GM12878 (cell line): ENCODE measurements around the gene WWOX. TPM values are rescaled to one million over a fixed set of nuclear protein-coding genes. Genes with fewer than 3 reads are reported as not detected.

ENCODE experiments used
- ATAC-seq: fragments of 200-7000 bp; cut with Tn5 transposase; 3 replicates; pipeline ENCODE4 v1.9.1; 2020; ENCODE audit warnings: mild to moderate bottlenecking, moderate library complexity
- BruUV-seq: library from RNA; stranded (reverse); fragments of 400-500 nt; replicated peaks from 2 replicates; lab custom pipeline; 2021; lab: Mats Ljungman, UMichigan
- CTCF ChIA-PET: fragments of 300-600 bp; sonication (Branson Sonifier 250); formaldehyde crosslinking; extraction: SDS; loops from one replicate; lab custom pipeline; 2021; ENCODE audit warnings: inconsistent platforms; lab: Yijun Ruan, JAX
- POLR2A ChIA-PET: fragments of 350-600 bp; formaldehyde crosslinking; extraction: SDS; loops from one replicate; lab custom pipeline; 2021; ENCODE audit warnings: inconsistent platforms; lab: Charles Lee
- RAD21 ChIA-PET: fragments of 300-600 bp; sonication (Branson Sonifier 250); formaldehyde crosslinking; loops from one replicate; lab custom pipeline; 2023; ENCODE audit warnings: antibody characterized with exemption; ENCODE audit not compliant: unreplicated experiment; lab: Charles Lee
- SMC1A ChIA-PET: fragments of 300-600 bp; sonication (Branson Sonifier 250); formaldehyde crosslinking; loops from one replicate; lab custom pipeline; 2023; ENCODE audit not compliant: unreplicated experiment, uncharacterized antibody; lab: Charles Lee
- DNase-seq: peaks from one replicate; pipeline ENCODE4 v3.0.0-alpha.2; 2011; ENCODE audit warnings: low read depth, low spot score
- FAIRE-seq: peaks from 3 replicates; lab custom pipeline; 2011; peaks lifted over from hg19 to GRCh38; lab: Jason Lieb, UNC
- H2AFZ ChIP-seq: 2 replicates; pipeline ENCODE4 v1.6.0; 2011; ENCODE audit warnings: low read depth, low read length, control low read depth; ENCODE audit not compliant: control insufficient read depth
- H3K27ac ChIP-seq: 2 replicates; pipeline ENCODE4 v1.5.1; 2011; ENCODE audit warnings: control low read depth; ENCODE audit not compliant: control insufficient read depth, insufficient read depth
- H3K27me3 ChIP-seq, 2 experiments: replicated peaks in 1 of 2; 2 replicates each; pipeline versions ENCODE4 v1.6.0 to v1.6.1; 2011; ENCODE audit warnings: low read length in 1 of 2; ENCODE audit not compliant: control insufficient read depth in 2 of 2, insufficient read depth in 2 of 2
- H3K36me3 ChIP-seq, 2 experiments: 2 replicates each; pipeline ENCODE4 v1.5.1; 2011; ENCODE audit warnings: low read length in 1 of 2; ENCODE audit not compliant: control insufficient read depth in 2 of 2, insufficient read depth in 2 of 2
- H3K4me1 ChIP-seq: 2 replicates; pipeline ENCODE4 v1.6.1; 2011; ENCODE audit warnings: mild to moderate bottlenecking, low read length, moderate library complexity, mixed read lengths; ENCODE audit not compliant: control insufficient read depth, insufficient read depth
- H3K4me2 ChIP-seq: 2 replicates; pipeline ENCODE4 v1.6.0; 2011; ENCODE audit warnings: control low read depth; ENCODE audit not compliant: control insufficient read depth, insufficient read depth
- H3K4me3 ChIP-seq: fragments of 200-600 bp; sonication (generic); 2 replicates; pipeline ENCODE4 v1.5.1; 2016
- H3K79me2 ChIP-seq: 2 replicates; pipeline ENCODE4 v1.6.0; 2011; ENCODE audit warnings: low read length; ENCODE audit not compliant: control insufficient read depth, insufficient read depth
- H3K9ac ChIP-seq: 2 replicates; pipeline ENCODE4 v1.8.0; 2011; ENCODE audit warnings: low read length, control low read depth, mixed read lengths; ENCODE audit not compliant: control insufficient read depth, insufficient read depth
- H3K9me3 ChIP-seq: replicated peaks from 3 replicates; pipeline ENCODE4 v1.5.1; 2011; ENCODE audit warnings: mild to moderate bottlenecking, low read length; ENCODE audit not compliant: control insufficient read depth, insufficient read depth
- H4K20me1 ChIP-seq: 2 replicates; pipeline ENCODE4 v1.6.0; 2011; ENCODE audit not compliant: control insufficient read depth, insufficient read depth
- BCL11A ChIP-seq: IDR thresholded peaks from 2 replicates; pipeline ENCODE4 v1.6.1; 2011; ENCODE audit warnings: low read depth, low read length
- CREB1 ChIP-seq: IDR thresholded peaks from 2 replicates; pipeline ENCODE4 v1.6.1; 2012; ENCODE audit warnings: low read depth, mild to moderate bottlenecking, inconsistent platforms
- HDAC6 ChIP-seq: fragments of 200-600 bp; sonication (generic); IDR thresholded peaks from one replicate; pipeline ENCODE4 v1.8.0; 2017; ENCODE audit warnings: antibody characterized with exemption; ENCODE audit not compliant: unreplicated experiment
- IKZF1 ChIP-seq: fragments of 450-650 bp; conservative IDR thresholded peaks from 2 replicates; pipeline ENCODE4 v1.6.1; 2017; ENCODE audit warnings: antibody characterized with exemption, mild to moderate bottlenecking
- NFIC ChIP-seq: IDR thresholded peaks from 2 replicates; pipeline ENCODE4 v1.6.1; 2012; ENCODE audit warnings: low read depth, mild to moderate bottlenecking, inconsistent platforms, low read length, moderate library complexity
- RAD21 ChIP-seq: IDR thresholded peaks from 2 replicates; pipeline ENCODE4 v1.6.1; 2011; ENCODE audit warnings: mild to moderate bottlenecking, low read depth, low read length, moderate library complexity; ENCODE audit not compliant: insufficient read depth
- RCOR1 ChIP-seq: conservative IDR thresholded peaks from 2 replicates; pipeline ENCODE4 v1.6.1; 2012; ENCODE audit warnings: low read depth, low read length, improper control_type of control experiment
- SREBF1 ChIP-seq: IDR thresholded peaks from 2 replicates; pipeline ENCODE4 v1.6.1; 2012; ENCODE audit warnings: mild to moderate bottlenecking, low read length
- TARDBP ChIP-seq: IDR thresholded peaks from 2 replicates; pipeline ENCODE4 v1.6.1; 2016; ENCODE audit warnings: borderline replicate concordance
- TBL1XR1 ChIP-seq: IDR thresholded peaks from 2 replicates; pipeline ENCODE4 v1.6.1; 2012; ENCODE audit warnings: low read depth, low read length, improper control_type of control experiment
- YBX1 ChIP-seq: fragments of 450-650 bp; IDR thresholded peaks from 2 replicates; pipeline ENCODE4 v1.6.1; 2016; ENCODE audit warnings: antibody characterized with exemption
- WGBS: methylation state at CpG from one replicate; pipeline ENCODE4 v1.1.6; 2016; ENCODE audit warnings: low lambda C conversion rate; ENCODE audit not compliant: insufficient replicate concordance, insufficient coverage; ENCODE audit errors: missing lambda C conversion rate; 5-methylcytosine and 5-hydroxymethylcytosine counted together
- in situ Hi-C: fragments of 300-500 bp; cut with MboI; formaldehyde crosslinking; loops from 9 replicates; pipeline ENCODE4 v1.14.3; 2018; ENCODE audit warnings: mixed read lengths
- intact Hi-C: fragments of 100-400 bp; cut with micrococcal nuclease; formaldehyde crosslinking; loops from one replicate; pipeline ENCODE4 v1.14.2; 2022; ENCODE audit not compliant: unreplicated experiment
- polyA plus RNA-seq, 11 experiments: library from polyadenylated mRNA; depleted of rRNA in 4 of 11; unstranded in 6 of 11; stranded (reverse) in 5 of 11; fragments of >200 nt; fragmentation: Nextera tagmentation in 4 of 11; fragmentation: Illumina TruSeq in 1 of 11; extraction: Ambion mirVana in 4 of 11; extraction: Trizol in 1 of 11; gene quantifications; 1 replicate in 1 of 11; 2 replicates in 10 of 11; pipeline versions ENCODE4 v1.2.1 to v1.2.3, GENCODE V29; 2011 to 2016; ENCODE audit warnings: inconsistent platforms in 2 of 11, missing spikeins in 2 of 11, low read depth in 1 of 11
- total RNA-seq, 4 experiments: library from RNA; depleted of rRNA in 3 of 4; stranded (reverse); fragments of >200 nt in 3 of 4; fragmentation: Illumina TruSeq in 1 of 4; extraction: Trizol in 1 of 4; gene quantifications; 2 replicates each; pipeline versions ENCODE4 v1.2.1 to v1.2.3, GENCODE V29; 2013 to 2021
- TF ChIP-seq, protein P1 (sequence below): fragments of 150-350 bp; IDR thresholded peaks from 2 replicates; pipeline ENCODE4 v1.6.1; 2016; ENCODE audit warnings: low read depth, low read length
- TF ChIP-seq, protein P2 (sequence below): fragments of 450-650 bp; formaldehyde crosslinking; IDR thresholded peaks from 2 replicates; pipeline ENCODE4 v1.4.0; 2020; ENCODE audit warnings: mild to moderate bottlenecking, moderate library complexity
- TF ChIP-seq, protein P3 (sequence below): IDR thresholded peaks from 2 replicates; pipeline ENCODE4 v1.6.1; 2011; ENCODE audit warnings: borderline replicate concordance, low read depth, mild to moderate bottlenecking, moderate library complexity, mixed read lengths, low read length; ENCODE audit not compliant: insufficient read depth; ENCODE audit errors: extremely low read length
- TF ChIP-seq, protein P4 (sequence below): IDR thresholded peaks from 2 replicates; pipeline ENCODE4 v1.6.1; 2012; ENCODE audit warnings: low read depth, low read length, improper control_type of control experiment

Gene WWOX
- total and polyA plus RNA-seq, 10 of the 15 experiments (the other 5 are each of a cell fraction or from before 2014, with no cell fraction given): 2.8 to 24.4 (median 17.8) TPM

DNA sequence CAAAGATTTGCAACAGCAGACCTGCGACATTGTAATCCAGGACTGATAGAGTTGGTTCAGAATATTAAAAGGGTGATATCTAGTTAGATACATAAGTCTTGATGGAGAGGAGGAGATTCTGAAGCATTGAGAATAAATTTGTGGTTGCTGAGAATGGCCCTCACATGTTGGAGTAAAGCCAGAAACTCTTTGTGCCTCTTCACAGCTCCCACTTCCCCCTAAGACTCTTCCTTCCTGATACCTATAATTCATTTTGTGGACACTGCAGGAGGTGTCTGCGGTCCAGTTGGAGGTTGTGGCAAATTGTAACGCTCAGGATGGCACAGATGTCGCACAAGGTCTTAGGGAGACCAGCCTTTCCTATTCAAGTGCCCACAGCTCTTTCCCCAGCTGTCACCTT lies 17.5 kb downstream of the WWOX start (continued):
- TF ChIP-seq, protein P1, sequence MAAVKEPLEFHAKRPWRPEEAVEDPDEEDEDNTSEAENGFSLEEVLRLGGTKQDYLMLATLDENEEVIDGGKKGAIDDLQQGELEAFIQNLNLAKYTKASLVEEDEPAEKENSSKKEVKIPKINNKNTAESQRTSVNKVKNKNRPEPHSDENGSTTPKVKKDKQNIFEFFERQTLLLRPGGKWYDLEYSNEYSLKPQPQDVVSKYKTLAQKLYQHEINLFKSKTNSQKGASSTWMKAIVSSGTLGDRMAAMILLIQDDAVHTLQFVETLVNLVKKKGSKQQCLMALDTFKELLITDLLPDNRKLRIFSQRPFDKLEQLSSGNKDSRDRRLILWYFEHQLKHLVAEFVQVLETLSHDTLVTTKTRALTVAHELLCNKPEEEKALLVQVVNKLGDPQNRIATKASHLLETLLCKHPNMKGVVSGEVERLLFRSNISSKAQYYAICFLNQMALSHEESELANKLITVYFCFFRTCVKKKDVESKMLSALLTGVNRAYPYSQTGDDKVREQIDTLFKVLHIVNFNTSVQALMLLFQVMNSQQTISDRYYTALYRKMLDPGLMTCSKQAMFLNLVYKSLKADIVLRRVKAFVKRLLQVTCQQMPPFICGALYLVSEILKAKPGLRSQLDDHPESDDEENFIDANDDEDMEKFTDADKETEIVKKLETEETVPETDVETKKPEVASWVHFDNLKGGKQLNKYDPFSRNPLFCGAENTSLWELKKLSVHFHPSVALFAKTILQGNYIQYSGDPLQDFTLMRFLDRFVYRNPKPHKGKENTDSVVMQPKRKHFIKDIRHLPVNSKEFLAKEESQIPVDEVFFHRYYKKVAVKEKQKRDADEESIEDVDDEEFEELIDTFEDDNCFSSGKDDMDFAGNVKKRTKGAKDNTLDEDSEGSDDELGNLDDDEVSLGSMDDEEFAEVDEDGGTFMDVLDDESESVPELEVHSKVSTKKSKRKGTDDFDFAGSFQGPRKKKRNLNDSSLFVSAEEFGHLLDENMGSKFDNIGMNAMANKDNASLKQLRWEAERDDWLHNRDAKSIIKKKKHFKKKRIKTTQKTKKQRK: no peak
- no peak for TF ChIP-seq HDAC6
- TF ChIP-seq, all 136 proteins: peak for 0

DNA sequence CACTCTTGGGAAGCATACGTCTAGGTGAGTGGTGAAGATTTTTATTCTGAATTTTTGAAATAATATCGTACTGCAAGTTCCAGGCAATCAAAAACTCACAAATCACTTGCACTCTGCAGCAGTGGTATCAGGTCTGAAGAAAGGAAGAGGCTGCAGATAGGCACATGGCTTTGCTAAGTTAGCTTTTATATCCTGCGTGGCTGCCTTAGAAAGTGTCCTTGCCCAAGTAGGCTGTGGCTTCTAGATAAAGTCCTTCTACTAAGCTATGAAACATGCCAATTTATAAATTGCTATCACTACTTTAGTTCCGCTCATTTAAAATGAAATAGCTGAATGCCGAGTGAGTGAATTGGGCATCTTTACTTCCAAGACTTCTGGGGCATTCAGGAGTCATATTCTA lies 17.9 kb downstream of the WWOX start:
- ChIA-PET CTCF (no interaction called here), POLR2A (no interaction called here)

More for the DNA sequence above, 17.9 kb downstream of the WWOX start:
- no peaks in the 10 kb centered on the region for H3K4me1 ChIP-seq
- no peaks in the 10 kb centered on the region for H3K79me2 ChIP-seq
- no peak for TF ChIP-seq YBX1
- TF ChIP-seq, protein P2, sequence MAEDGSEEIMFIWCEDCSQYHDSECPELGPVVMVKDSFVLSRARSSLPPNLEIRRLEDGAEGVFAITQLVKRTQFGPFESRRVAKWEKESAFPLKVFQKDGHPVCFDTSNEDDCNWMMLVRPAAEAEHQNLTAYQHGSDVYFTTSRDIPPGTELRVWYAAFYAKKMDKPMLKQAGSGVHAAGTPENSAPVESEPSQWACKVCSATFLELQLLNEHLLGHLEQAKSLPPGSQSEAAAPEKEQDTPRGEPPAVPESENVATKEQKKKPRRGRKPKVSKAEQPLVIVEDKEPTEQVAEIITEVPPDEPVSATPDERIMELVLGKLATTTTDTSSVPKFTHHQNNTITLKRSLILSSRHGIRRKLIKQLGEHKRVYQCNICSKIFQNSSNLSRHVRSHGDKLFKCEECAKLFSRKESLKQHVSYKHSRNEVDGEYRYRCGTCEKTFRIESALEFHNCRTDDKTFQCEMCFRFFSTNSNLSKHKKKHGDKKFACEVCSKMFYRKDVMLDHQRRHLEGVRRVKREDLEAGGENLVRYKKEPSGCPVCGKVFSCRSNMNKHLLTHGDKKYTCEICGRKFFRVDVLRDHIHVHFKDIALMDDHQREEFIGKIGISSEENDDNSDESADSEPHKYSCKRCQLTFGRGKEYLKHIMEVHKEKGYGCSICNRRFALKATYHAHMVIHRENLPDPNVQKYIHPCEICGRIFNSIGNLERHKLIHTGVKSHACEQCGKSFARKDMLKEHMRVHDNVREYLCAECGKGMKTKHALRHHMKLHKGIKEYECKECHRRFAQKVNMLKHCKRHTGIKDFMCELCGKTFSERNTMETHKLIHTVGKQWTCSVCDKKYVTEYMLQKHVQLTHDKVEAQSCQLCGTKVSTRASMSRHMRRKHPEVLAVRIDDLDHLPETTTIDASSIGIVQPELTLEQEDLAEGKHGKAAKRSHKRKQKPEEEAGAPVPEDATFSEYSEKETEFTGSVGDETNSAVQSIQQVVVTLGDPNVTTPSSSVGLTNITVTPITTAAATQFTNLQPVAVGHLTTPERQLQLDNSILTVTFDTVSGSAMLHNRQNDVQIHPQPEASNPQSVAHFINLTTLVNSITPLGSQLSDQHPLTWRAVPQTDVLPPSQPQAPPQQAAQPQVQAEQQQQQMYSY (CRISPR knock-in tag): no peak
- no peak for TF ChIP-seq RAD21
- no peak for TF ChIP-seq BCL11A
- TF ChIP-seq SREBF1: no peak
- no peak for TF ChIP-seq TARDBP
- TF ChIP-seq TBL1XR1: no peak
- TF ChIP-seq RCOR1: no peak
- TF ChIP-seq, protein P3, sequence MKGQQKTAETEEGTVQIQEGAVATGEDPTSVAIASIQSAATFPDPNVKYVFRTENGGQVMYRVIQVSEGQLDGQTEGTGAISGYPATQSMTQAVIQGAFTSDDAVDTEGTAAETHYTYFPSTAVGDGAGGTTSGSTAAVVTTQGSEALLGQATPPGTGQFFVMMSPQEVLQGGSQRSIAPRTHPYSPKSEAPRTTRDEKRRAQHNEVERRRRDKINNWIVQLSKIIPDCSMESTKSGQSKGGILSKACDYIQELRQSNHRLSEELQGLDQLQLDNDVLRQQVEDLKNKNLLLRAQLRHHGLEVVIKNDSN: no peak
- no peak for TF ChIP-seq NFIC
- TF ChIP-seq CREB1: no peak
- TF ChIP-seq IKZF1: no peak
- TF ChIP-seq, protein P4, sequence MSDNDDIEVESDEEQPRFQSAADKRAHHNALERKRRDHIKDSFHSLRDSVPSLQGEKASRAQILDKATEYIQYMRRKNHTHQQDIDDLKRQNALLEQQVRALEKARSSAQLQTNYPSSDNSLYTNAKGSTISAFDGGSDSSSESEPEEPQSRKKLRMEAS: no peak
- WGBS: 88% methylated on average over 5 of the region's 5 CpGs
- RAD21 ChIA-PET: no interaction called here
- H2AFZ ChIP-seq: no peak overlapping the region
- H3K4me3 ChIP-seq: no peak overlapping the region
- no peak overlapping the region for H3K4me2 ChIP-seq
- intact Hi-C loops: no loop called here
- no peak overlapping the region for H3K9ac ChIP-seq
- in situ Hi-C loops: no loop called here
- no peaks in the 10 kb centered on the region for H3K27me3 ChIP-seq
- DNase-seq: no peak
- no peaks in the 10 kb centered on the region for H4K20me1 ChIP-seq
- SMC1A ChIA-PET: interaction anchor here (0.7 to 2.1 kb wide), 3 partner anchors 10 to 125 kb away, joined by 3 to 4 read pairs (median 3); no protein-coding TSS in a partner anchor
- H3K27ac ChIP-seq: no peak overlapping the region
- ATAC-seq: no peak
- no peaks in the 10 kb centered on the region for H3K9me3 ChIP-seq
- BruUV-seq: no TSS peak
- FAIRE-seq: no peak
- no peaks in the 10 kb centered on the region for H3K36me3 ChIP-seq
